D721Med (cell line): ENCODE measurements around the gene IFNA13.

ENCODE experiments used
- DNase-seq: peaks from one replicate; pipeline ENCODE4 v3.0.0; 2011; ENCODE audit warnings: low spot score; ENCODE audit not compliant: insufficient read length
- FAIRE-seq: peaks from 2 replicates; lab custom pipeline; 2011; peaks lifted over from hg19 to GRCh38; lab: Jason Lieb, UNC
- CTCF ChIP-seq: IDR thresholded peaks from 2 replicates; pipeline ENCODE4 v1.5.1; 2012; ENCODE audit warnings: mild to moderate bottlenecking, control low read depth; ENCODE audit not compliant: insufficient read depth; ENCODE audit errors: missing control alignments

The IFNA13 gene

DNA sequence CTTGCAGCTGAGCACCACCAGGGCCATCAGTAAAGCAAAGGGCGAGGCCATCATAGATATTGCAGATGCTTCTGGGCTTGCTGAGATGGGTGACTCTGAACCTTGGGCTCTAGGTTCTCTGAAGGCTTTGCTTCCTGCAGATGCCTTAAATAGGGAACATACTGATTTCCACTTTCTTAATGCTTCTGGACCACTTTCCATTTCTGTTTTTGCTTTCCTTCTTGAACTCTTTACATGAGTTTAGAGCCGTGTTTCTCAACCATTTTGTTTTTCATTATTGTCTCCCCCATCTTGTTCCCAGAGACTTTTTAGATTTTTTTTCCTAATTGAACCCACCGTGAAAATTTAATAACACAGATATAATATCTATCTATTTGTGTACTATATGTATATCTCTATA lies at the start of gene IFNA13:
TSS of gene IFNA13 (minus strand) at position 101 of the 400 bp plus-strand sequence. CDS start at position 54, 47 bp downstream.
- FAIRE-seq = no peak
- DNase-seq = no peak
- no peak for TF ChIP-seq CTCF

GRCh38 chr9:21415493-21416267 lies 47.8 kb upstream of the IFNA13 start:
- no peak for DNase-seq
- FAIRE-seq = no peak
- no peak for TF ChIP-seq CTCF

GRCh38 chr9:21414220-21414940 lies 46.5 kb upstream of the IFNA13 start:
- DNase-seq (no peak), FAIRE-seq (no peak)
- no peak for TF ChIP-seq CTCF

DNA sequence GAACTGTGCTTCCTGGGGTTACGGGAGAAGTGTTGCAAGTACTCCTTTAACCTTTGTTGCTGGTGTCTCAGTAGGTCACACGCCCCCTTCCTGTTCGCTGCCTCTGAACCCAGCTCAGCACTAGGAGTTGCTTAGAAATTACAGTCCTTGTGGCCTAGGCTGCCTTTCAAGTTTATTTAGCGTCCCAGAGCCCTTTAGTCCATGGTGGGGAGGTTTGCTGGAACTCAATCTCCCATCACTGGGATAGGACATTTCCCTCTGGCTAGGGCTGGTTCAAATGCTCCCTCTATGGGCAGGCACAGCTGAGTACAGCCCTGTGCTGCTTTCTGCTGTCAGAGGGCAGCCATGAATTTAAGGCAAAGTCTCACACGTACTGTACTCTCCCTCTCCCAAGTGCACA lies 45.8 kb upstream of the IFNA13 start:
- DNase-seq = no peak

GRCh38 chr9:21413151-21413550 lies 45.3 kb upstream of the IFNA13 start:
- TF ChIP-seq CTCF = no peak
- DNase-seq (no peak), FAIRE-seq (no peak)

More for the DNA sequence above, 45.8 kb upstream of the IFNA13 start:
- no peak for TF ChIP-seq CTCF
- FAIRE-seq = no peak

DNA sequence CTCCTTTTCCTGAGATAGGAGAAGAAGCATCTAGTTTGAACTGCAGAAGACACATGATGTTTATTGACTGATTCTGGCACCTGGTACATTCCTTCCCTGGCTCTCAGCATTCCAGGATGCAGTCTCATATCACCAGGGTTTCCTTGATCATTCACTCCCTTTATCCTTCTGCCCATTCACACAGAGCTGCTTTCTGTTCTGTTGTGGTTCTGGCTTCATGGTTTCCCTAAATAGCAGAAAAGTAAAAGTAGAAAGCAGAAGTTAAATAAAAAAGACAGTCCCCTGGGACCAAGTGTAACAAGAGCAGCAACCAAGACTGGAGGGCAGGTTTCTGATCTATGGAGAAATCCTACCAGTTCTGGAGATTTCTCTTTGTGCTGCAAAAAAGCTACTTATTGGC lies 44.2 kb upstream of the IFNA13 start:
- no peak for TF ChIP-seq CTCF
- DNase-seq = no peak
- no peak for FAIRE-seq

DNA sequence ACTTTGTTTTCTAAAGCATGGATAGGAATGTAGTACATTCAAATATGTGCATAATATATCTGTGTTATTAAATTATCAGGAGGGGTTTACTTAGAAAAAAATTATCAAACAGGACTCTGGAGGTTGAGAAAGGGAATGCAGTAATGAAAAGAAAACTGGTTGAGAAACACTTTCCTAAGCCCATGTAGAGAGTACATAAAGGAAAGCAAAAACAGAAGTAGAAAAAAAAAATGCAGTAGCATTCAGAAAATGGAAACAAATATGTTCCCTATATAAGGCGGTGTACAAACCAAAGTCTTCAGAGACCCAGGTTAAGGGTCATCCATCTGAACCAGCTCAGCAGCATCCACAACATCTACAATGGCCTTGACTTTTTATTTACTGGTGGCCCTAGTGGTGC lies 41.0 kb upstream of the IFNA13 start, which contains the start of gene IFNA8:
TSS of gene IFNA8 (plus strand) at position 301 of the 400 bp plus-strand sequence. CDS start at position 361, 60 bp downstream.
- DNase-seq (no peak), FAIRE-seq (no peak)
- TF ChIP-seq CTCF = no peak
